HG03354 (cell line): ENCODE results near the gene TSSC4.

Experiments used
- ATAC-seq: cut with Tn5 transposase; IDR thresholded peaks from one replicate; pipeline ENCODE4 v1.9.1; 2021; ENCODE audit warnings: mild to moderate bottlenecking; ENCODE audit not compliant: unreplicated experiment, poor library complexity, severe bottlenecking

TSSC4 gene

DNA sequence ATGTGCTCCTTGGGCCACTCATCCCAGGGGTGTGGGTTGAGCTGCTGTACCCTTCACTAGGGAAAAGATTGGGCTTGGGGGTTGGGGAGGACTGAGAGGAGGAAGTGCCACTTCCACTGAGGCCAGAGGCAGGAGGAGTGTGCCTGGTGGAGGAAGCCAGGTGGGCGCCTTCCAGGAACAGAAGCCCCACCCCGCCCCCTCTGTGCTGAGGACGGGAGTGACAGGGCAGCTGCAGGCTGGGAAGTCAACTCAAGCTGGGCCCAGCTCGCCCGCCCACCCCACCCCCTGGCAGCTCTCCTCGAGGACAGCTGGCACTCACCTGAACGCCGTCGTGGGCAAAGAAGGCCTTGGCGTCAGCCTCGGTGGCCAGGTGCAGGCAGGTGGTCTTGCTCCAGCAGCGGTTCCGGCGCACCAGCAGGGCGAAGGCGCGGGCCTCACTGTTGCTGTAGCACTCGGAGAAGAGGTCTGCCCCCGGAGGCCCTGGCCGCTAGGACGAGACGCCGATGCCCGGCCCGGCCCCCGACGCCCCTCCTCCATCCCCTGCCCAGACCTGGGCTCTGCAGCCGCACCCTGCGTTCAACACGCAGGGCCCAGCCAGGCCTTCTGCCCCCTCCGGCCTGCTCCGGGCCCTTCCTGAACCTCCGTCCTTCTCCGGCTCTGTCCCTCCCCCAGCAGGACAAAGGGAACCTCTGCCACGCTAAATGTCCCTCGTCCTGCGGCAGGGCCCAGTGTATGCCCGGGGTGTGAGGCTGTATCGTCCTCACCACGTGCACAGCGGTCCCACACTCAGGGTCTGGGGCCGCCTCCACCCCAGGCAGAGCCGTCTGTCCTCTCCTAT lies 13.4 kb downstream of the TSSC4 start:
- ATAC-seq = no peak

DNA sequence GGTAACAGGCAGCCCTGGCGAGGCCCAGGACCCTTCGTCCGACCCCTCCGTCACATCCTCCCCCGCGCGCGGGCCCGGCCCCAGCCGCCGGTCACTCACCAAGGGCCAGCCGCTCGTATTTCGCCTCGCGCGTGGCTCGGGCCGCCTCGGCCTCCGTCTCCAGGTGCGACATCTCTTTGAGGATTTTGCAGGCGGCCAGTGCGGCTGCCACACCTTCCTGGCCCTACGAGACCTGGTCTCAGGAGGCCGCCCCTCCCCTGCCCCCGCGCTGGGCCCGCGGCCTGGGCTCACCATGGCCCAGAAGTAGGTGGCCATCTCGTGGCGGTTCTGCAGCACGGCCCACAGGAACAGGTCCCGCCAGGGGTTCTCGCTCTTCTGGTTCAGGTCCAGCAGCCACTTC lies 14.1 kb downstream of the TSSC4 start:
- ATAC-seq = no peak

DNA sequence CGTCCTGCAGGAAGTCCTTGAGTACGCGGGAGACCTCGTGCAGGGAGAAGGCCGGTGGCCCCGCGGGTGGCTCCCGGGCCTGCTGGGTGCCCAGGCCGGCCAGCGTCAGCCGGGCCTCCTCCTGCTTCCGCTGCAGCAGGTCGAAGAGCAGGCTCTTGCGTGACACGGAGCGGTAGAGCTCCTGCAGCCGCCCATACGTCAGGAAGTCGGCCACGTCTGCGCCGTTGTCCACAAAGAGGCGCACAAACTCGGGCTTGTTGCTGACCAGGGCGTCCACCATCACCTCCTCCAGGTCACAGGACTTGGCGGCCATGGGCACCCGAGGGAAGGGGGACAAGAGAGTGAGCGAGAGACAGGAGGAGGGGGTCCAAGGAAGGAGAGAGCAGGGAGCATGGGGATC lies 14.6 kb downstream of the TSSC4 start:
- no peak for ATAC-seq

DNA sequence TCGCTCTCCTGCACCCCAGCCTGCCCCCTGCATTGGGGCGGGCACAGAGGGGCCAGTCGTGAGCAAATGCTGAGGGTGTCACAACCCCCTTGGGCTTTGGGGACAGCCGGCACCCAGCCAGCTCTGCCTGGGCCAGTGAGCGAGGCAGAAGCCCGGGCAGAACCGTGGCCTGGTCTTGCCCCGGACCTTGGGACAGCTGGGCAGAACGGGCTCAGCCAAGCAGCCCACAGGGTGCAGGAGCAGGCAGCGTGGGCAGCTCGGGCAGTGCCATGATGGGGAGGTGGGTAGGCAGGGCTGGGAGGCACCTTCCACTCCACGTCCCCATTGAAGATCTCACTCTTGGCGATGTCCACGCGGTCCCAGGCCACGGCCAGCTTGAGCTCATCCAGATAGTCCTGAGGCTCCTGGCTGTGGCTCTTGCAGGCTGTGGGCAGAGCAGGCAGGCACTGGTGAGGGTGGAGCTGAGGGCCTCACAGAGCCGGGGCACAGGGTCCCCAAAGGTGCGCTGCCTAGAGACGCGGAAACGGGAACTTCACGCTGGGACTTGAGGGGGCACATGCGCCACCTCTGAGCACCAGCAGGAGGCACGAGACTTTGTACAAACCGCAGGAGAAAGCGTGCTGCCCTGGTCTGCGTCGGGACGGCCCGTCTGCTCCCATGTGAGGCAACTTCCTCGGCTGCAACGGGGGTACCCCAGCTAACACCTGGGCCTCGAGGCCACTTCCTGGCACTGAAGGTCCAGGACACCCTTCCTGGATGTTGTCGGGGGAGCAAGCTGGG lies 15.2 kb downstream of the TSSC4 start:
- ATAC-seq = no peak

DNA sequence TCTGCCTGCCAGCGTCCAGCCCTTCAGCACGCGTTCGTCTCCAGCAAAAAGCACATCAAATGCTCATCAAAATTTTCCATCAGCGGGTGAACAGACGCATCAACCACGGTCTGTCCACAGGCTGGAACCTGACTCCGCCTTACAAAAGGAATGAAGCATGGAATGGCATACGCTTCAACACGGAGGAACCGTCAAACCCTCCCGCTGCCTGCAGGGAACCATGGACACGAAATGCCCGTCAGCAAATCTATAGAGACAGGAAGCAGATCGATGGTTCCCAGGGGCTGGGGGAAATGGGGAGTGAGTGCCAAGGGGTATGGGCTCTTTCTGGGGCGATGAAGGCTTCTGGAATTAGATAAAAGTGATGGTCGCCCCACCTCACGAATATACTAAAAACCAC lies 16.2 kb downstream of the TSSC4 start:
- ATAC-seq = no peak

DNA sequence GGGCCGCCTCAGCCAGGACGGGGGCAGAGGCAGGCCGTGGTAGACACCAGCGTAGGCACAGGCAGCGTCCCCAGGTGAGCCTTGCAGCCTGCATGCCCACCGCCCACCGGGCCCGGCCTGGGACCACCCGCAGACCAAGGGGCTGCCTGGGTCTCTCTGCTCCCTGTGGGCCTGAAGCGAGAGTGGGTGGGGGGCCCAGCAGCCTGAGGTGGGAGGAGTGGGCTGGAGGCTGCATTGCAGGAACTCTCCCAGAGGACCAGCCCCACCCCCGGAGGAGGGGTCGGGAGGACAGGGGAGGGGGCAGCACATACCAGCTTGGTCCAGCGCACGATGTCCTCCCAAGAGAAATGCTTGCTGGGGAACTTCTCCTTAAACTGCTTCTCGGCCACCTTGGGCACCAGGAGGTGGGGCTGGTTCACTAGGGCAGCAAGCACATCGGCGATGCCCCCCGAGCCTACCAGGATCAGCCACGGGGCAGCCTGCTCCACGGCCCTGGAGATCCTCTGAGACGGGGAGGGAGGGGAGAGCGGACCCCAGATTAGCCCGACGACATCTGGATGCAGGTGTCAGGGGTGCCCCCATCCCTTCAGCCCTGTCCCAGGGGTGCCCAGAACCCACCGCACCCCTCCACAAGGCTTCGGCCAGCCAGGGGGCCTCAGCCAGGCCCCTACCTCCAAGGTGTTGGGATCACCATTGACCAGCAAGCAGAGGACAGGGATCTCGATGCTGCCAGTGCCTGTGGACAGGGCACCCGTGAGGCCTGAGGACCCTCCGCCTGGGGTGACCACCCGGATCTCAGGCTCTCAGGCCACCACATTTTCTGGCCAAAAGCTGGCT lies 17.5 kb downstream of the TSSC4 start:
- no peak for ATAC-seq

DNA sequence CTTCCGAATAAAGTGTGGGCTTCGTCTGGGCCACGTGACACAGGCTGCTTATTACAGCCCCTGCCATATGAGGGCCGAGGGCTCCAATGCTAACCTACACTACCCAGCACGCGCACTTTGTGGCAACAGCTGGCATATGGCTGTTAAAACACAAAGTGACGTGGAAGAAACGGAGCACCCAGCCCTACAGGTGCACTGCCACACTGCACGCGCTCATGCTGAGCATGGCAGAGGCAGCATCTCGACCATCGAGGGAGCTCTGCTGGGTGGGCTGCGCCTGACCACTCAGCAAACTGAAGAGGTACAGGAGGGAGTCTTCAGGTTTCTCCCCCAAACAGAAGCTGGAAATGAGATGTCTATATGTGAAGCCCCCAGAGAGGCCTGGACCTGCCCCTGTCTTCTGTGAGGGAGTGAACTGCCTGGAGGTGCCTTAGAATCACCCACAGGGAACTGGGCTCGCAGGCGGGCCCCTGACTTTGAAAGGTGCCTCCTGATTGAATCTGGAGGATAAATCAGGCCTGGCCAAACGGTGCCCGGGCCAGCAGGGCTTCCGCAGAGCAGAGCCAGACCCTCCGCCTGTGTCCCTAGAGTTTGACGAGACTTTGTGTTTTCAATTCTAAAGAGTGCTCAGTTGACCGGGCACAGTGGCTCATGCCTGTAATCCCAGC lies 18.3 kb downstream of the TSSC4 start:
- no peak for ATAC-seq

DNA sequence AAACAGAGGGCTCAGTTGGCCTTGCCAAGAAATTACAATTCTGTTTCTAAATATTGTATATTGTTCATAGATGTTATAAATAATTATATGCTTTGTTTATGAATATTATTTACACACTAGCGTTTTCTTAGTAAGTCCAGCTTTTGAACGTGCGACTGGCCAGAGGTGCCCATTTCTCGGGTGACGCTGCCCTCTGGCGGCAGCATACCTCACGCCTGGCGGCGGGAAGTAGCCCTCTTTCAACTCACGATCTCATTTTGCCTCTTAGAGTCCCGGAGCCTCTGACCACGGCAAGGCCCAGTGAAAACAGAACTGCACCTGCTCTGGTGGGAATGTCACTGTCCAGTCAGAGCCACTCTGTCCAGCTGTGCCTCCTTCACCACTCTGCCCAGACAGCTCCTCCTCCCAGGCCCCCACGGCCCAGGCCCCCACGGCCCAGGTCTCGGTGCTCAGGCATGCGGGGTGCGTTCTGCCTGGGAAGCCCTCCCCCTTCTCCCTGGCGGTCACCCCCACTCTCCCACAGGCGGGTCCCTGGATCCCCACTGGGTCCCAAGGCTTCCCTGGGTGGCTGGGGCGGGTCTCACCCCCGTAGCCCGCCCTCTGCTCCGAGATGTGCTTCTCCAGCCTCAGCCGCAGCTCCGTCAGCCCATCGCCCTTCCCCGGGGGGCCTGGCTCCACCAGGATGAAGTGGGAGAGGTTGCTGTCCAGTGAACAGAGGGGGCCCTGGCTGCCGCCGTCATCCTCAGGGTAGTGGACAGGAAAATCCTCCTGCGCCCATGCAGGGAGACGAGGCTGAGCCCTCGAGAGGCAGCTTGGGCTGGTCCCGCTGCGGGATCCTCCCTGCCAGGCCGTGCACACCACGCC lies 19.3 kb downstream of the TSSC4 start:
- ATAC-seq = peak; percentile 10

DNA sequence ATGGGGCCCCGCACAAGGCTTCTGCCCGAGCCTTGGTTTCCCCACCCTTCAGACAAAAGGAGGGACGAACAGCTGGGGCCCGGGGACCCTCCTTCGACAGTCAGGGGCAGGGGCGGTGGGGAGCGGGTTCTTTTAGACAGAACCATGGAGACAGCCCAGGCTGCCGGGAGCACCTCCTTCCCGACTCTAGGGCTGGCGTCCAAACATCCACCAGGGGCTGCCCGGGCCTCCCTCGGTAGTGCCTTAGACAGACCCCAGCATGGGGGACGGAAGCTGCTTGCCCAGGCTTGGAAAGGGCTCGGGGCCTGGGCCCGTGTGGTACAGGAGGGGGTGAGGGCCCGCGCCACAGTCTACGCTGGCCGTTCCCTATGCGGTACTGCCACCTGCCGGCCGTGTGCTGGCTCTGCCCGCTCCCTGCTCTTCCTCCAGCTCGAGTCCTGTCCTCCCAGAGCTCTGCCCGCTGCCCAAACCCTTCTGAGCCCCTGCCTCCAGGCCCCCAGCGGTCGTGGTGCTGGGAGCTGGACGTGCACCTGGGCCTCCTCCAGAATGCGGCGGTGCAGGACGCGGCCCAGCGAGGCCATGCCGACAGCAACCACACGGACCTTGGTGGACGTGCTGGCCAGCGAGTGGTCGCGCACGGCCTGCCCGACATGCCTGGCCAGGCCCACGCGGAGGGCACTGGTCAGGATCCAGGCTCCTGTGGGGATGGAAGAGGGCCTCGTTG lies 20.1 kb downstream of the TSSC4 start:
- peak; percentile 71 for ATAC-seq

DNA sequence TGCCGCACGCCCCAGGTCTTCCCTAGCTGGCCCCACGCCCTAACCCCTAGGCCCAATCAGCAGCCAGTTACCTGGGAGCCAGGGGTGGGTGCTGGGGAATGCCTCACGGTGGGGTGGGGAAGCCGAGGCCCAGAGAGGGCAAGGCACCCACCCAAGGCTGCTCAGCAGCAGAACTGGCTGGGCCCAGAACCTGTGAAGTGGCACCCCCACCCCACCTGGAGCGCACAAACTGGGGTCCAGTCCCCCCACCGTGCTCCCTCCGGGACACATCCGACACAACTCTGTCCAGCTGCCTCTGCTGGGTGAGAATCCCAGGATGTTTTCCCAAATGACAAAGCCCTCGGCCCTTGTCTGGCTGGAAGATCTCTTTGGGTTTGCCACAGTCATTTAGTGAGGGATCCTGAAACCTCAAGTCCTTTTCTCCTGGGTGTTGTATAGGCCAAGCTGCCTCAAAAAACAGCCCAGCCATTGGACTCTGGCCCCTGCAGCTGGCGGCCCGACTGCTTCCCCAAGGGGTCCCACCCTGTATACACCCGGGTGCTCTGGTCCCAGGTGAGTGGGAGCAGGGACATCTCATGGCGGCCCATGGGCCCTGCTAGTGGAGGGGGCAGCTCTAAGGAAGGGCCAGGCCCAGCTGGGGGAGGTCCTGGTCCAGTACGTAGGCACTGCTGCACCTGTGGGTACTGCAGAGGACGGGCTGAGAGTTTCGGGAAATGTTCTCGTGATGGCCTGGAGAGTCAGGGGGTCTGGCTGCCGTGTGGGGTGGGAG lies 20.9 kb downstream of the TSSC4 start:
- no peak for ATAC-seq

DNA sequence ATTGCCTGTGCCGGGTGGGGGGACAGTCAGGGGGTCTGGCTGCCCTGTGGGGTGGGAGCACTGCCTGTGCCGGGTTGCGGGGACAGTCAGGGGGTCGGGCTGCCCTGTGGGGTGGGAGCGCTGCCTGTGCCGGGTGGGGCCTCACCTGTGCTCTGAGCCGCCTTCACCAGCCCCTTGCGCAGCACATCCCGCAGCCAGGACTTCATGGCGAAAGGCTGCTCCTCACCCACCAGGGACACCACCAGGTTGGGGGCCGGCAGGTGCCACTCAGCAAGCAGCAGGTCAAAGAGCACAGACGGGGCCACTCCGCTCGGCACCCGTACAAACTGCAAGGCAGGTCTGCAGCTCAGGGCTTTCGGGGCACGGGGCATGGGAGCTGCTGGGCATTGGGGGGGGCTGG lies 21.4 kb downstream of the TSSC4 start:
- no peak for ATAC-seq

DNA sequence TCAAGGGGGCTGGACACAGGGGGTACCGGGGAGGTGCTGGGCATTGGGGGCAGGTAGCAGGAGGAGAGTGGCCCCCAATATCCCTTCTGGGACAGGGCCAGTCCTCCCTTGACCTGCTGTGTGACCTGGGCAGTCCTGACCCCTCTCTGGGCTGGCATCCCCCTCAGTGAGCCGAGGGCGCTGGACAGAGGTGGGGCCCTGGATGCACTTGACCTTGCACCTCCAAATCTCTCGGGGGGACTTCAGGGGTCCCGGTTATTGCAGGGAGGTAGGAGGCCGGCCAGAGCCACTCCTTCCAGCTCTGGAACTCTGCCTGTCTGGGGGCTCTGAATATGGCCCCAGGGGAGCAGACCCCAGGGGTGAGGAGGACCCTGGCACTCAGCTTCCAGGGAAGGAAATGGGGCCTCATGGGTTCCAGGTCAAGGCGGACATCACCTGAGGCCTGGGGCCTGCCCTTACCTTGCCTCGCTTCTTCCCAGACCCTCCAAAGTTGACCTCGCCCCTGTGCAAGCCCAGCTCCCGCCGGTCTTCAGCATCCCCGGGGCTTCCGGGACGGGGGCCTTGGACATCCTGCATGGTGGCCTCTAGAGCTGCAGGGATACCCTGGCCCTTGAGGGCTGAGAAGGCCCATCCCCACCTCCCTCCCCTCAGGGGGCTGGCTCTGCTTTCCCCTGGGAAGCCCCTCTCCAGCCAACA lies 22.1 kb downstream of the TSSC4 start:
- no peak for ATAC-seq

DNA sequence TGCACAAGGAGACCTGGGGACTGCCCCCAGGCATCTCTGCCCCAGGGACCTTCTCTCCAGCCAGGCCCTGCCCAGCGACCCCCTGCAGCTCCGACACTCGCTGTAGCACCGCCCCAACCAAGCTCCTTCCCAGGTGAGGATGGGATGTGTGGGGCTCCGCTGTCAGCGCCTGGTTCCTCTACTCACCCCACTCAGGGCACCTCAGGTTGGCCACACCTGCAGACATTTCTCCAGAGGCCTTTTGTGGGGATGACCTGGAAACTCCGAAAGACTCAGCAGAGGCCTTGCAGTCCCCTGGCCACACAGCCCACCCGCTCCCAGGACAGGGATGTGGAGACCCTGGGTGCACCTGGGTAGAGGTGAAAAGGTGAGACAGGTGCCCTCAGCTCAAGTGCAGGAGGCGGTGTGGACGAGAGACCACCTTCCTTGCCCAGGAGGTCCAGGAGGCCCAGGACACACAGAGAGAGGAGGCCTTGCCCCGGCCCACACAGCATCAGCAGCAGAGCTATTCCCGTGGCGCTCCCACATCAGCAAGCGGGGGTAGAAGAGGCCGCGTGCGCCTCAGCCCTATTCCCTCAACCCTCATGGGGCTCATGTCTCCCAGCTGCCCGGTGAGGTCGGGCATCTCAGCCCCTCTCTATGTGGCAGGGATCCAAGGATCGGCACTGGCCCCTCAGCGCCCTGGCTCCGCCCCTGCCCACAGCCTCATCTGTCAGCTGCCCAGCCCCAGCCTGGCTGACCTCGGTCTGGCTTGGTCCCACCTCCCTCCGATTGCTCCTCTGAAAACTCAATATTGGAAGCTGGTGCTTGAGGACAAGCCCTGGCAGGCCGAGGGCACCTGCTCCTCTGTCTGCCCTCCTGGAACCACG lies 22.8 kb downstream of the TSSC4 start:
- ATAC-seq = no peak

DNA sequence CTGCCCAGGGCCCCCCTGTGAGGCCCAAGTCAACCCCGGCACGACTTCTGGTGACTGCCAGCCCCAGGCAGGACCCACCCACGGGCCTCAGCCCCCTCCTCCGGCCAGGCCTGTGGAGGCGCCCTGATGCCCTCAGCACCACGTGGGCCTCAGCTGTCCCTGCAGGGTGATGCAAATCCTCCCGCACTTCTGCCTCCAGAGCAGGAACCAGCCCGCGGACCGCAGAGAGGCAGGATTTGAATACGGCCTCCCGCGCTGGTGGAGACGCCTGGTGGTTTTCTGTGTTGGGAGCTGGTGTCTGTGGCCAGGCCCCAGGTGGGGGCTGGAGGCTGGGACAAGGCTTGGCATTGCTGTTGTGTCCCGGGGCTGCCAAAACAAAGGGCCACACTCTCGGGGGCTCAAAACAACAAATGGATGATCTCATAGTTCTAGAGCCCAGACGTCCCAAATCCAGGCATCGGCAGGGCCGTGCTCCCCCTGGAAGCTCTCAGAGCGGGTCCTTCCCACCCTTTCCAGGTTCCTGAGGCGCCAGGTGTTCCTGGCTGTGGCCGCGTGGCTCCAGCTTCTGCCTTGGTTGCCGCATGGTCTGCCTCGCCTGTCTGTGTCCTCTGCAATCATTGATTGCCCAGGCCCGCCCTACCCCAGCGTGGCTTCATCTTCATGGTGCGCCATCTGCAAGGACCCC lies 24.4 kb downstream of the TSSC4 start:
- no peak for ATAC-seq

DNA sequence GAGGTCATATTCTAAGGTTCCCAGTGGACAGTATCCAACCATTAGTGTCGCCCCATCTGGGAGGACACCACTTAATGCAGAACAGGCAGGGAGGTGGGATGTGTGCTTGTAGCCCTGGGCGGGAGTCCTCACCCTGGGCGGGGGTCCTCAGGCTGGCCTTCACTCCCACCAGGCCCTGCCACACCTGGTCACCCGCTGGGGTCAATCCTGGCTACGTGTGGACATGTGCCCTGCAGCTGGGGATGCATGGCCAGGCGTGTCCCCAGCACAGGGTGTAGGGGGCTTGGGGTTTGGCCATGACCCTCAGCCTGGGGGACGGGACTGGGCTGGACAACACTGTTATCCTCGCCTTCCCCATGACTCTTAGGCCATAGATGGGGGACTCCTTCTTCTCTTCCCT lies 25.0 kb downstream of the TSSC4 start:
- no peak for ATAC-seq

DNA sequence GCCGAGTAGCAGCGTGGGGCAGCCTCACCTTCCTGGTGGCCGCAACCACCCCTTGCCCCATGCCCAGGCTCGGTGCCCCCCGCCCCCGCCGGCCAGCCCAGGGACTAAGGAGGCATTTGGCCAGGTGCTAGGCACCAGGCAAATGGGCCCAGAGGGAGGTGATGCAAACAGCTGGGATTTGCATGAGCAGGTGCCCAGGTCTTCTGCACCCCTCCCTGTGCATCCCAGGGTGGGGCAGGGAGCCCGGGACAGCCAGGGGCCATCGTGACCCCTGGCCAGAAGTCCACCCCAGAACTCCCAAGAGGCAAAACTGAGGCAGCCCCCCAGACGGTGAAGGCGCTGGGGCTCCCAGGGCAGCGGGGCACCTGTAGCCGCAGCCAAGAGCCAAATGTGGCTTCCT lies 25.7 kb downstream of the TSSC4 start:
- no peak for ATAC-seq
